ENCODE results near the gene NRAP. TPM values are rescaled to one million over a fixed set of nuclear protein-coding genes. Genes with fewer than 3 reads are reported as not detected.

The NRAP gene
- total and polyA plus RNA-seq, 2 experiments from 2014 or later, result not detected

DNA sequence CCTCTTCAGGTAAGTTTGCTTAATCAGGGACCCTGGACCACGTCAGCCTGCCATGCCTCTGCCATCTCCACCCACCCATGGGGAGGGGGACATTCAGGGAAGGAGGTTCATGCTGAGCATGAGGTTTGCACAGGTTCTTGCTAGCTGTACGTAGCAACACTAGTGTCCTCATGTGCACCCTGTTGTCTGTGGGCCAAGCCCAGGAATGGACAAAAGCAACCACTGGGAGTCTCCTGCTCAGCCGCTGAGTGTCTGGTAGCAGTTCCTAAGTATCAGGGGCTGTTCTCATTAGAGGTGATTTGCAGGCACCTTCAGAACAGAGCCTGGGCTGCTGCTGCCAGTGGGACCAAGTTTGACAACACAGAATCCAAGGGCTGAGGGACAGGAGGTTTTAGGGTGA is 33.8 kb upstream of the NRAP start:
- no peaks in the 10 kb centered on the region for H3K36me3 ChIP-seq (ENCODE audit: insufficient read depth)
- Mint-ChIP-seq H3K36me3 (ENCODE audit: low read depth) (peaks cover 14% of the 10 kb centered on the region), H3K4me1 (peaks cover 7% of the 10 kb centered on the region; the same call in 1 of the 3 replicates), H3K27me3 (ENCODE audit: insufficient read depth, low read depth, poor library complexity) (no peaks in the 10 kb centered on the region), H3K4me3 (no peak overlapping the region), H3K27ac (no peak overlapping the region), H3K9me3 (peaks cover 8% of the 10 kb centered on the region)
- no peak overlapping the region for H2AFZ ChIP-seq
- H3K79me2 ChIP-seq (replicated peaks; ENCODE audit: insufficient read depth), result 0 out of 2 replicates have a peak, but pooled peaks cover 4% of the 10 kb centered on the region
- no peak overlapping the region for H3K4me3 ChIP-seq
- H3K27me3 ChIP-seq (ENCODE audit: insufficient read depth), result no peaks in the 10 kb centered on the region
- TF ChIP-seq EZH2 (IDR thresholded peaks at IDR 0.05; ENCODE audit: low read depth, unreplicated experiment) (no peak), ZNF331 (CRISPR knock-in tag; IDR thresholded peaks at IDR 0.05; ENCODE audit: low read depth) (no peak), POLR2AphosphoS5 (IDR thresholded peaks at IDR 0.05; ENCODE audit: low read depth) (no peak), REST (IDR thresholded peaks at IDR 0.05; ENCODE audit: unreplicated experiment) (no peak), CREB1 (CRISPR knock-in tag; IDR thresholded peaks at IDR 0.05; ENCODE audit: low read depth) (no peak), JUNB (IDR thresholded peaks at IDR 0.05; ENCODE audit: unreplicated experiment) (no peak), ETS1 (IDR thresholded peaks at IDR 0.05) (no peak), ZNF114 (CRISPR knock-in tag; IDR thresholded peaks at IDR 0.05) (no peak), NANOG (IDR thresholded peaks at IDR 0.05; ENCODE audit: borderline replicate concordance) (no peak), EZH2phosphoT487 (IDR thresholded peaks at IDR 0.05; ENCODE audit: unreplicated experiment) (no peak), STAT1 (IDR thresholded peaks at IDR 0.05; ENCODE audit: unreplicated experiment) (no peak)
- TF ChIP-seq, protein P1, sequence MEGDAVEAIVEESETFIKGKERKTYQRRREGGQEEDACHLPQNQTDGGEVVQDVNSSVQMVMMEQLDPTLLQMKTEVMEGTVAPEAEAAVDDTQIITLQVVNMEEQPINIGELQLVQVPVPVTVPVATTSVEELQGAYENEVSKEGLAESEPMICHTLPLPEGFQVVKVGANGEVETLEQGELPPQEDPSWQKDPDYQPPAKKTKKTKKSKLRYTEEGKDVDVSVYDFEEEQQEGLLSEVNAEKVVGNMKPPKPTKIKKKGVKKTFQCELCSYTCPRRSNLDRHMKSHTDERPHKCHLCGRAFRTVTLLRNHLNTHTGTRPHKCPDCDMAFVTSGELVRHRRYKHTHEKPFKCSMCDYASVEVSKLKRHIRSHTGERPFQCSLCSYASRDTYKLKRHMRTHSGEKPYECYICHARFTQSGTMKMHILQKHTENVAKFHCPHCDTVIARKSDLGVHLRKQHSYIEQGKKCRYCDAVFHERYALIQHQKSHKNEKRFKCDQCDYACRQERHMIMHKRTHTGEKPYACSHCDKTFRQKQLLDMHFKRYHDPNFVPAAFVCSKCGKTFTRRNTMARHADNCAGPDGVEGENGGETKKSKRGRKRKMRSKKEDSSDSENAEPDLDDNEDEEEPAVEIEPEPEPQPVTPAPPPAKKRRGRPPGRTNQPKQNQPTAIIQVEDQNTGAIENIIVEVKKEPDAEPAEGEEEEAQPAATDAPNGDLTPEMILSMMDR (conservative IDR thresholded peaks at IDR 0.05; ENCODE audit: low read depth in 2 of 2), result no peak
- TF ChIP-seq, protein P2, sequence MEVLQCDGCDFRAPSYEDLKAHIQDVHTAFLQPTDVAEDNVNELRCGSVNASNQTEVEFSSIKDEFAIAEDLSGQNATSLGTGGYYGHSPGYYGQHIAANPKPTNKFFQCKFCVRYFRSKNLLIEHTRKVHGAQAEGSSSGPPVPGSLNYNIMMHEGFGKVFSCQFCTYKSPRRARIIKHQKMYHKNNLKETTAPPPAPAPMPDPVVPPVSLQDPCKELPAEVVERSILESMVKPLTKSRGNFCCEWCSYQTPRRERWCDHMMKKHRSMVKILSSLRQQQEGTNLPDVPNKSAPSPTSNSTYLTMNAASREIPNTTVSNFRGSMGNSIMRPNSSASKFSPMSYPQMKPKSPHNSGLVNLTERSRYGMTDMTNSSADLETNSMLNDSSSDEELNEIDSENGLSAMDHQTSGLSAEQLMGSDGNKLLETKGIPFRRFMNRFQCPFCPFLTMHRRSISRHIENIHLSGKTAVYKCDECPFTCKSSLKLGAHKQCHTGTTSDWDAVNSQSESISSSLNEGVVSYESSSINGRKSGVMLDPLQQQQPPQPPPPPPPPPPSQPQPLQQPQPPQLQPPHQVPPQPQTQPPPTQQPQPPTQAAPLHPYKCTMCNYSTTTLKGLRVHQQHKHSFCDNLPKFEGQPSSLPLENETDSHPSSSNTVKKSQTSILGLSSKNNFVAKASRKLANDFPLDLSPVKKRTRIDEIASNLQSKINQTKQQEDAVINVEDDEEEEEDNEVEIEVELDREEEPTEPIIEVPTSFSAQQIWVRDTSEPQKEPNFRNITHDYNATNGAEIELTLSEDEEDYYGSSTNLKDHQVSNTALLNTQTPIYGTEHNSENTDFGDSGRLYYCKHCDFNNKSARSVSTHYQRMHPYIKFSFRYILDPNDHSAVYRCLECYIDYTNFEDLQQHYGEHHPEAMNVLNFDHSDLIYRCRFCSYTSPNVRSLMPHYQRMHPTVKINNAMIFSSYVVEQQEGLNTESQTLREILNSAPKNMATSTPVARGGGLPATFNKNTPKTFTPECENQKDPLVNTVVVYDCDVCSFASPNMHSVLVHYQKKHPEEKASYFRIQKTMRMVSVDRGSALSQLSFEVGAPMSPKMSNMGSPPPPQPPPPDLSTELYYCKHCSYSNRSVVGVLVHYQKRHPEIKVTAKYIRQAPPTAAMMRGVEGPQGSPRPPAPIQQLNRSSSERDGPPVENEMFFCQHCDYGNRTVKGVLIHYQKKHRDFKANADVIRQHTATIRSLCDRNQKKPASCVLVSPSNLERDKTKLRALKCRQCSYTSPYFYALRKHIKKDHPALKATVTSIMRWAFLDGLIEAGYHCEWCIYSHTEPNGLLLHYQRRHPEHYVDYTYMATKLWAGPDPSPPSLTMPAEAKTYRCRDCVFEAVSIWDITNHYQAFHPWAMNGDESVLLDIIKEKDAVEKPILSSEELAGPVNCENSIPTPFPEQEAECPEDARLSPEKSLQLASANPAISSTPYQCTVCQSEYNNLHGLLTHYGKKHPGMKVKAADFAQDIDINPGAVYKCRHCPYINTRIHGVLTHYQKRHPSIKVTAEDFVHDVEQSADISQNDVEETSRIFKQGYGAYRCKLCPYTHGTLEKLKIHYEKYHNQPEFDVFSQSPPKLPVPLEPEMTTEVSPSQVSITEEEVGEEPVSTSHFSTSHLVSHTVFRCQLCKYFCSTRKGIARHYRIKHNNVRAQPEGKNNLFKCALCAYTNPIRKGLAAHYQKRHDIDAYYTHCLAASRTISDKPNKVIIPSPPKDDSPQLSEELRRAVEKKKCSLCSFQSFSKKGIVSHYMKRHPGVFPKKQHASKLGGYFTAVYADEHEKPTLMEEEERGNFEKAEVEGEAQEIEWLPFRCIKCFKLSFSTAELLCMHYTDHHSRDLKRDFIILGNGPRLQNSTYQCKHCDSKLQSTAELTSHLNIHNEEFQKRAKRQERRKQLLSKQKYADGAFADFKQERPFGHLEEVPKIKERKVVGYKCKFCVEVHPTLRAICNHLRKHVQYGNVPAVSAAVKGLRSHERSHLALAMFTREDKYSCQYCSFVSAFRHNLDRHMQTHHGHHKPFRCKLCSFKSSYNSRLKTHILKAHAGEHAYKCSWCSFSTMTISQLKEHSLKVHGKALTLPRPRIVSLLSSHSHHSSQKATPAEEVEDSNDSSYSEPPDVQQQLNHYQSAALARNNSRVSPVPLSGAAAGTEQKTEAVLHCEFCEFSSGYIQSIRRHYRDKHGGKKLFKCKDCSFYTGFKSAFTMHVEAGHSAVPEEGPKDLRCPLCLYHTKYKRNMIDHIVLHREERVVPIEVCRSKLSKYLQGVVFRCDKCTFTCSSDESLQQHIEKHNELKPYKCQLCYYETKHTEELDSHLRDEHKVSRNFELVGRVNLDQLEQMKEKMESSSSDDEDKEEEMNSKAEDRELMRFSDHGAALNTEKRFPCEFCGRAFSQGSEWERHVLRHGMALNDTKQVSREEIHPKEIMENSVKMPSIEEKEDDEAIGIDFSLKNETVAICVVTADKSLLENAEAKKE (CRISPR knock-in tag; IDR thresholded peaks at IDR 0.05), result no peak
- peaks cover 5% of the 10 kb centered on the region; the same call in 1 of the 2 replicates for H3K4me1 ChIP-seq (ENCODE audit: insufficient read depth)
- no peaks in the 10 kb centered on the region; the same call in none of the 2 replicates for H4K20me1 ChIP-seq (replicated peaks; ENCODE audit: insufficient read depth)
- no peaks in the 10 kb centered on the region for H3F3A ChIP-seq (replicated peaks; ENCODE audit: low read depth)
- no peak overlapping the region for H3K4me2 ChIP-seq
- no peak for ATAC-seq
- no peak for DNase-seq (ENCODE audit: low spot score)
- 0 out of 2 replicates have a peak, but pooled peaks cover 2% of the 10 kb centered on the region for H3K9me2 ChIP-seq (ENCODE audit: insufficient read depth)
- H3K27ac ChIP-seq (ENCODE audit: low read depth), result no peak overlapping the region

All from GM23338 (cell line).